Fibroblast of skin of right biceps (primary cell): ENCODE measurements around the gene GRID1.
"Not testable (repeated sequence)": the region's sequence is repeated elsewhere in the genome, so short reads cannot be mapped to it uniquely, and the experiment has no call there.

ENCODE experiments used
- DNase-seq: peaks from one replicate; pipeline ENCODE4 v3.0.0-alpha.2; 2013

The GRID1 gene

GRCh38 chr10:86391986-86392722, 25.6 kb upstream of the GRID1 start:
- no peak for DNase-seq

- DNase-seq, result no peak
Observed at GRCh38 chr10:86391236-86391840, 24.7 kb upstream of the GRID1 start.

- no peak for DNase-seq
Observed at GRCh38 chr10:86390337-86391120, 23.9 kb upstream of the GRID1 start.

- peak; percentile 47 for DNase-seq
Observed at GRCh38 chr10:86389441-86390193, 23.0 kb upstream of the GRID1 start.

GRCh38 chr10:86389109-86389440, 22.5 kb upstream of the GRID1 start:
- not testable (repeated sequence) for DNase-seq

GRCh38 chr10:86388119-86388704, 21.6 kb upstream of the GRID1 start:
- DNase-seq, result no peak

- DNase-seq, result no peak
Observed at GRCh38 chr10:86387178-86387794, 20.7 kb upstream of the GRID1 start.

GRCh38 chr10:86385806-86386205, 19.2 kb upstream of the GRID1 start:
- DNase-seq, result no peak

- DNase-seq, result no peak
Observed at GRCh38 chr10:86377797-86378146, 11.2 kb upstream of the GRID1 start.

GRCh38 chr10:86376852-86377796, 10.5 kb upstream of the GRID1 start:
- peak; percentile 45 for DNase-seq

GRCh38 chr10:86376403-86376802, 9.8 kb upstream of the GRID1 start:
- DNase-seq, result no peak

- no peak for DNase-seq
Observed at GRCh38 chr10:86375204-86375603, 8.6 kb upstream of the GRID1 start.

- DNase-seq, result no peak
Observed at GRCh38 chr10:86374664-86375063, 8.1 kb upstream of the GRID1 start.

GRCh38 chr10:86373828-86374227, 7.2 kb upstream of the GRID1 start:
- DNase-seq, result no peak

- DNase-seq, result no peak
Observed at GRCh38 chr10:86373251-86373650, 6.7 kb upstream of the GRID1 start.

GRCh38 chr10:86372784-86373239, 6.2 kb upstream of the GRID1 start:
- no peak for DNase-seq

GRCh38 chr10:86372119-86372783, 5.7 kb upstream of the GRID1 start:
- no peak for DNase-seq

GRCh38 chr10:86371691-86372090, 5.1 kb upstream of the GRID1 start:
- DNase-seq, result no peak

GRCh38 chr10:86371116-86371515, 4.5 kb upstream of the GRID1 start:
- no peak for DNase-seq

- DNase-seq, result no peak
Observed at GRCh38 chr10:86370006-86370585, 3.5 kb upstream of the GRID1 start.
